HepG2 (cell line): Measurements from ENCODE around the gene KAT6B. TPM values are rescaled to one million over a fixed set of nuclear protein-coding genes. Genes with fewer than 3 reads are reported as not detected.

Source experiments
- ATAC-seq: fragments of 200-7000 bp; cut with Tn5 transposase; 3 replicates; pipeline ENCODE4 v1.9.1; 2020; ENCODE audit warnings: mild to moderate bottlenecking, moderate library complexity
- BruUV-seq: library from RNA; stranded (reverse); fragments of 400-500 nt; replicated peaks from 2 replicates; lab custom pipeline; 2021; lab: Mats Ljungman, UMichigan
- CTCF ChIA-PET: fragments of 300-600 bp; formaldehyde crosslinking; extraction: SDS; loops from one replicate; lab custom pipeline; 2021; ENCODE audit warnings: low total read pairs, inconsistent platforms, low intra/inter-chr PET ratio; lab: Yijun Ruan, JAX
- POLR2A ChIA-PET: fragments of 350-600 bp; sonication (Branson Sonifier 250); formaldehyde crosslinking; loops from one replicate; lab custom pipeline; 2020; ENCODE audit warnings: antibody characterized with exemption, inconsistent platforms; lab: Yijun Ruan, JAX
- DNase-seq: peaks from one replicate; pipeline ENCODE4 v3.0.0-alpha.2; 2015; ENCODE audit warnings: low spot score
- FAIRE-seq: peaks from 3 replicates; lab custom pipeline; 2011; peaks lifted over from hg19 to GRCh38; lab: Jason Lieb, UNC
- H2AFZ ChIP-seq: one replicate; pipeline ENCODE4 v1.6.1; 2011; ENCODE audit warnings: low read length, inconsistent platforms
- H3K27ac ChIP-seq: fragments of 300-600 bp; 3 replicates; pipeline ENCODE4 v1.8.0; 2011; ENCODE audit warnings: mixed run types, mild to moderate bottlenecking, mixed read lengths, low read length, inconsistent platforms; ENCODE audit not compliant: insufficient read depth; ENCODE audit errors: extremely low read length
- H3K27me3 ChIP-seq, 2 experiments: fragments of 200-600 bp in 1 of 2; 2 replicates in 1 of 2; 3 replicates in 1 of 2; pipeline versions ENCODE4 v1.6.0 to v1.8.0; 2011; ENCODE audit warnings: low read length in 2 of 2, mild to moderate bottlenecking in 2 of 2, moderate library complexity in 2 of 2, inconsistent platforms in 1 of 2; ENCODE audit not compliant: insufficient read depth in 2 of 2, control insufficient read depth in 1 of 2
- H3K36me3 ChIP-seq, 2 experiments: fragments of 200-600 bp in 1 of 2; replicated peaks in 1 of 2; 2 replicates in 1 of 2; 3 replicates in 1 of 2; pipeline versions ENCODE4 v1.5.1 to v1.8.0; 2011; ENCODE audit warnings: low read length in 2 of 2, inconsistent platforms in 1 of 2; ENCODE audit not compliant: insufficient read depth in 2 of 2, control insufficient read depth in 1 of 2
- H3K4me1 ChIP-seq: 2 replicates; pipeline ENCODE4 v1.5.1; 2012; ENCODE audit warnings: low read length, inconsistent platforms; ENCODE audit not compliant: insufficient read depth
- H3K4me2 ChIP-seq: 2 replicates; pipeline ENCODE4 v1.6.0; 2011; ENCODE audit warnings: low read depth, low read length, inconsistent platforms
- H3K4me3 ChIP-seq, 3 experiments: fragments of 200-600 bp in 1 of 3; sonication (generic), shearing (Covaris generic) in 1 of 3; replicated peaks in 1 of 3; 2 replicates each; pipeline ENCODE4 v1.5.1; 2011 to 2016; ENCODE audit warnings: low read length in 3 of 3, inconsistent platforms in 2 of 3, low read depth in 2 of 3, mild to moderate bottlenecking in 2 of 3, control low read depth in 1 of 3, mixed read lengths in 1 of 3; ENCODE audit not compliant: insufficient read depth in 1 of 3
- H3K79me2 ChIP-seq: one replicate; pipeline ENCODE4 v1.6.1; 2011; ENCODE audit warnings: low read length, inconsistent platforms; ENCODE audit not compliant: insufficient read depth
- H3K9ac ChIP-seq: 2 replicates; pipeline ENCODE4 v1.6.0; 2011; ENCODE audit warnings: mild to moderate bottlenecking, low read depth, low read length, inconsistent platforms; ENCODE audit not compliant: insufficient read depth
- H3K9me3 ChIP-seq: 2 replicates; pipeline ENCODE4 v1.5.1; 2012; ENCODE audit warnings: mild to moderate bottlenecking, low read length
- H4K20me1 ChIP-seq: 2 replicates; pipeline ENCODE4 v1.6.0; 2011; ENCODE audit warnings: inconsistent platforms, mild to moderate bottlenecking, low read length, moderate library complexity; ENCODE audit not compliant: insufficient read depth
- CCDC6 ChIP-seq: sonication (generic); formaldehyde crosslinking; IDR thresholded peaks from 2 replicates; pipeline ENCODE4 v1.8.1; 2022; ENCODE audit warnings: mild to moderate bottlenecking, missing genetic modification reagents, moderate library complexity
- CREM ChIP-seq, 2 experiments: sonication (generic) in 1 of 2; formaldehyde crosslinking in 1 of 2; IDR thresholded peaks; 2 replicates each; pipeline versions ENCODE4 v1.4.0 to v1.6.1; 2016 to 2020; ENCODE audit warnings: antibody characterized with exemption in 1 of 2, mild to moderate bottlenecking in 1 of 2, missing genetic modification reagents in 1 of 2
- DPF2 ChIP-seq: sonication (generic); formaldehyde crosslinking; IDR thresholded peaks from 2 replicates; pipeline ENCODE4 v1.4.0; 2020; ENCODE audit warnings: mild to moderate bottlenecking, low read depth, missing genetic modification reagents, borderline replicate concordance
- FOXC1 ChIP-seq: sonication (generic); formaldehyde crosslinking; IDR thresholded peaks from 2 replicates; pipeline ENCODE4 v1.8.0; 2022; ENCODE audit warnings: mild to moderate bottlenecking, missing genetic modification reagents, borderline replicate concordance
- FOXK2 ChIP-seq: fragments of 450-650 bp; IDR thresholded peaks from 2 replicates; pipeline ENCODE4 v1.6.1; 2016
- GABPA ChIP-seq, 2 experiments: IDR thresholded peaks; 2 replicates each; pipeline ENCODE4 v1.6.1; 2011 to 2016; ENCODE audit warnings: low read depth in 2 of 2, low read length in 1 of 2, missing biosample characterization in 1 of 2, missing genetic modification characterization in 1 of 2
- HDAC2 ChIP-seq: sonication (generic); formaldehyde crosslinking; IDR thresholded peaks from 2 replicates; pipeline ENCODE4 v1.4.0; 2020; ENCODE audit warnings: missing genetic modification reagents
- HOXD1 ChIP-seq: sonication (generic); formaldehyde crosslinking; IDR thresholded peaks from 2 replicates; pipeline ENCODE4 v1.5.0; 2020; ENCODE audit warnings: missing genetic modification reagents
- KDM1A ChIP-seq: IDR thresholded peaks from 2 replicates; pipeline ENCODE4 v1.6.1; 2016; ENCODE audit warnings: missing compliant biosample characterization
- KDM5B ChIP-seq: sonication (generic); formaldehyde crosslinking; IDR thresholded peaks from 2 replicates; pipeline ENCODE4 v1.4.0; 2020; ENCODE audit warnings: missing genetic modification reagents, mild to moderate bottlenecking, borderline replicate concordance
- NFIC ChIP-seq: IDR thresholded peaks from 2 replicates; pipeline ENCODE4 v1.6.1; 2012; ENCODE audit warnings: mild to moderate bottlenecking, low read length, inconsistent platforms
- SALL2 ChIP-seq: sonication (generic); formaldehyde crosslinking; IDR thresholded peaks from 2 replicates; pipeline ENCODE4 v1.8.1; 2023; ENCODE audit warnings: mild to moderate bottlenecking, missing genetic modification reagents, inconsistent platforms
- SETDB1 ChIP-seq: sonication (generic); formaldehyde crosslinking; IDR thresholded peaks from 2 replicates; pipeline ENCODE4 v1.5.1; 2020; ENCODE audit warnings: missing genetic modification reagents, mild to moderate bottlenecking, borderline replicate concordance
- TAF1 ChIP-seq: sonication (generic); formaldehyde crosslinking; IDR thresholded peaks from 2 replicates; pipeline ENCODE4 v1.4.0; 2020; ENCODE audit warnings: missing genetic modification reagents
- THAP7 ChIP-seq: sonication (generic); formaldehyde crosslinking; IDR thresholded peaks from 2 replicates; pipeline ENCODE4 v1.8.1; 2023; ENCODE audit warnings: mild to moderate bottlenecking, missing genetic modification reagents
- ZNF224 ChIP-seq: sonication (generic); formaldehyde crosslinking; IDR thresholded peaks from 2 replicates; pipeline ENCODE4 v1.5.0; 2020; ENCODE audit warnings: mild to moderate bottlenecking, missing genetic modification reagents
- ZNF430 ChIP-seq: sonication (generic); formaldehyde crosslinking; IDR thresholded peaks from 2 replicates; pipeline ENCODE4 v1.9.0; 2021; ENCODE audit warnings: mild to moderate bottlenecking, missing genetic modification reagents
- ZNF557 ChIP-seq: sonication (generic); formaldehyde crosslinking; IDR thresholded peaks from 2 replicates; pipeline ENCODE4 v1.4.0; 2020; ENCODE audit warnings: missing genetic modification reagents
- ZNF639 ChIP-seq: conservative IDR thresholded peaks from 2 replicates; pipeline ENCODE4 v1.6.1; 2018; ENCODE audit warnings: missing genetic modification reagents
- ZNF672 ChIP-seq: sonication (generic); formaldehyde crosslinking; IDR thresholded peaks from 2 replicates; pipeline ENCODE4 v1.8.1; 2022; ENCODE audit warnings: missing genetic modification reagents
- WGBS: methylation state at CpG from one replicate; pipeline ENCODE4 v1.1.6; 2017; ENCODE audit warnings: low lambda C conversion rate; 5-methylcytosine and 5-hydroxymethylcytosine counted together
- in situ Hi-C: cut with HindIII; loops from 2 replicates; pipeline ENCODE4 v1.10.0; 2017; ENCODE audit warnings: low pct_unique_long_range_greater_than_20kb; ENCODE audit not compliant: extremely low pct_ligation_motif_present
- intact Hi-C: fragments of 100-400 bp; cut with micrococcal nuclease; formaldehyde crosslinking; loops from one replicate; pipeline ENCODE4 v1.10.0; 2022; ENCODE audit not compliant: unreplicated experiment
- polyA plus RNA-seq, 8 experiments: library from polyadenylated mRNA; depleted of rRNA in 3 of 8; stranded (reverse) in 7 of 8; unstranded in 1 of 8; fragments of >200 nt; fragmentation: Illumina TruSeq in 4 of 8; extraction: Trizol in 4 of 8; gene quantifications; 2 replicates each; pipeline versions ENCODE4 v1.2.1 to v1.2.3, GENCODE V29; 2011 to 2016; ENCODE audit warnings: low read depth in 4 of 8, missing spikeins in 1 of 8, mixed read lengths in 1 of 8; ENCODE audit not compliant: insufficient read depth in 1 of 8
- total RNA-seq, 5 experiments: library from RNA; depleted of rRNA; stranded (reverse); fragments of >200 nt; fragmentation: Illumina TruSeq; extraction: Trizol; gene quantifications; 2 replicates each; pipeline ENCODE4 v1.2.3, GENCODE V29; 2016; ENCODE audit warnings: low read depth in 1 of 5

The KAT6B gene
- total and polyA plus RNA-seq, 2 of the 13 experiments (the other 11 are each of a cell fraction or from before 2014, with no cell fraction given) = 3.0 to 9.5 TPM

- TF ChIP-seq ZNF639 (no peak), NFIC (no peak)
Observed at GRCh38 chr10:75038335-75038734, 211.9 kb downstream of the KAT6B start (continued).

DNA sequence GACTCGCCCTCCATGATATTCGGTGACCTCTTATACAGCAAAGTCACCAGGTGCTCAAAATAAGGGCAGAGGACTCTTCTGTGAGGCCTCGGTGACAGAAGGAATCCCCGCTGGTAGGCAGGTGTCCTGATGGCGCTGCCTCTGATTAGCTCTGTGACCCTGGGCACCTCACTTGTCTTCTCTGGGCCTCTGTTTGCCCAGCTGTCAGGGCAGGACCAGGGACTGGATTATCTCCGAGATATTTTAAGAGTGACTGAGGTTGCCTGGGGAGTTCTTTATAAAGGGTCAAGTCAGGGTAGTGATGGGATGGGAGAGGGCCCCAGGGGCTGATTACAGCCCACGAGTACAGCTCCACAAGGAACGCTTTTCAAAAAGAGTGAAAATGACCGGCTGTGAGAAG is 214.2 kb downstream of the KAT6B start:
- BruUV-seq = no TSS peak

GRCh38 chr10:75042292-75042974 is 216.0 kb downstream of the KAT6B start:
- ChIA-PET POLR2A (no interaction called here), CTCF (no interaction called here)
- DNase-seq = no peak
- no peaks in the 10 kb centered on the region for H4K20me1 ChIP-seq
- FAIRE-seq = no peak
- H3K27ac ChIP-seq = no peak overlapping the region
- WGBS = 100% methylated on average over 1 of the region's 1 CpG
- no peak overlapping the region for H3K4me2 ChIP-seq
- no peak for ATAC-seq
- H3K9ac ChIP-seq = no peak overlapping the region
- H3K36me3 ChIP-seq = no peaks in the 10 kb centered on the region
- no peaks in the 10 kb centered on the region for H3K9me3 ChIP-seq
- intact Hi-C loops (no loop called here), in situ Hi-C loops (no loop called here)
- BruUV-seq = no TSS peak
- no peak overlapping the region for H3K4me3 ChIP-seq
- no peaks in the 10 kb centered on the region for H3K4me1 ChIP-seq
- H3K79me2 ChIP-seq = no peaks in the 10 kb centered on the region
- H3K27me3 ChIP-seq = peaks cover 0 to 11% of the 10 kb centered on the region in 2 experiments; a peak in 1 of 5 replicates
- no peak overlapping the region for H2AFZ ChIP-seq
- no peak for TF ChIP-seq ZNF224 (CRISPR knock-in tag)
- no peak for TF ChIP-seq HDAC2 (CRISPR knock-in tag)
- no peak for TF ChIP-seq ZNF557 (CRISPR knock-in tag)
- TF ChIP-seq CCDC6 (CRISPR knock-in tag) = no peak
- no peak for TF ChIP-seq HOXD1 (CRISPR knock-in tag)
- no peak for TF ChIP-seq FOXK2
- TF ChIP-seq KDM5B (CRISPR knock-in tag) = no peak
- TF ChIP-seq ZNF672 (CRISPR knock-in tag) = no peak
- no peak for TF ChIP-seq DPF2 (CRISPR knock-in tag)
- no peak for TF ChIP-seq THAP7 (CRISPR knock-in tag)
- TF ChIP-seq SALL2 = no peak
- no peak for TF ChIP-seq SETDB1 (CRISPR knock-in tag)
- TF ChIP-seq TAF1 (CRISPR knock-in tag) = no peak

More for the DNA sequence above, 214.2 kb downstream of the KAT6B start:
- ChIA-PET POLR2A (no interaction called here), CTCF (no interaction called here)
- Histone ChIP-seq H3K27ac (no peak overlapping the region), H3K9me3 (no peaks in the 10 kb centered on the region), H4K20me1 (no peaks in the 10 kb centered on the region), H3K27me3 (peaks cover 0 to 11% of the 10 kb centered on the region in 2 experiments; a peak in 1 of 5 replicates), H3K36me3 (no peaks in the 10 kb centered on the region), H3K4me1 (no peaks in the 10 kb centered on the region), H2AFZ (no peak overlapping the region), H3K4me3 (no peak overlapping the region), H3K9ac (no peak overlapping the region), H3K4me2 (no peak overlapping the region), H3K79me2 (no peaks in the 10 kb centered on the region)
- DNase-seq = no peak
- intact Hi-C loops = no loop called here
- FAIRE-seq = no peak
- no peak for ATAC-seq
- TF ChIP-seq FOXC1 (CRISPR knock-in tag) = no peak
- no peak for TF ChIP-seq KDM1A (CRISPR knock-in tag)
- no peak for TF ChIP-seq GABPA (IDR thresholded peaks at IDR 0.05; ENCODE audit: low read depth, low read length)
- TF ChIP-seq GABPA (CRISPR knock-in tag; IDR thresholded peaks at IDR 0.05; ENCODE audit: low read depth) = no peak
- TF ChIP-seq CREM (IDR thresholded peaks at IDR 0.05) = no peak
- TF ChIP-seq CREM (CRISPR knock-in tag; IDR thresholded peaks at IDR 0.05) = no peak
- no peak for TF ChIP-seq ZNF430 (CRISPR knock-in tag)
- in situ Hi-C loops = no loop called here
- 33% methylated on average over 9 of the region's 9 CpGs for WGBS
